HepG2 (cell line): ENCODE measurements around the gene PEBP1. TPM values are rescaled to one million over a fixed set of nuclear protein-coding genes. Genes with fewer than 3 reads are reported as not detected.
A peak's percentile ranks its signal among the peaks of the same experiment; 100 is the strongest.

ENCODE experiments used
- CBX1 ChIP-seq: IDR thresholded peaks from one replicate; pipeline ENCODE4 v1.6.1; 2016; ENCODE audit warnings: antibody characterized with exemption, low read depth
- CBX2 ChIP-seq, 2 experiments: fragments of 200-600 bp in 1 of 2; sonication (generic); formaldehyde crosslinking in 1 of 2; IDR thresholded peaks; 2 replicates each; pipeline versions ENCODE4 v1.7.0 to v1.8.1; 2018 to 2022; ENCODE audit warnings: low read depth in 2 of 2, low read length in 1 of 2, mild to moderate bottlenecking in 1 of 2, missing genetic modification reagents in 1 of 2
- HMG20B ChIP-seq: conservative IDR thresholded peaks from 2 replicates; pipeline ENCODE4 v1.6.1; 2016; ENCODE audit warnings: missing genetic modification reagents, missing compliant biosample characterization
- KDM2A ChIP-seq: sonication (generic); formaldehyde crosslinking; IDR thresholded peaks from 2 replicates; pipeline ENCODE4 v1.4.0; 2020; ENCODE audit warnings: low read depth, missing genetic modification reagents, borderline replicate concordance
- MEF2D ChIP-seq: sonication (generic); formaldehyde crosslinking; IDR thresholded peaks from 2 replicates; pipeline ENCODE4 v1.5.1; 2020; ENCODE audit warnings: mild to moderate bottlenecking, missing genetic modification reagents
- MTF1 ChIP-seq: sonication (generic); formaldehyde crosslinking; IDR thresholded peaks from 2 replicates; pipeline ENCODE4 v1.5.0; 2020; ENCODE audit warnings: missing genetic modification reagents
- NFE2L1 ChIP-seq: sonication (generic); formaldehyde crosslinking; IDR thresholded peaks from 2 replicates; pipeline ENCODE4 v1.4.0; 2020; ENCODE audit warnings: missing genetic modification reagents, mild to moderate bottlenecking, borderline replicate concordance
- SALL1 ChIP-seq: sonication (generic); formaldehyde crosslinking; IDR thresholded peaks from 2 replicates; pipeline ENCODE4 v1.8.0; 2022; ENCODE audit warnings: mild to moderate bottlenecking, missing genetic modification reagents
- SIX4 ChIP-seq: sonication (generic); formaldehyde crosslinking; IDR thresholded peaks from 2 replicates; pipeline ENCODE4 v1.4.0; 2020; ENCODE audit warnings: missing genetic modification reagents
- TEAD3 ChIP-seq: optimal IDR thresholded peaks from 2 replicates; pipeline ENCODE3; 2016; ENCODE audit warnings: borderline replicate concordance
- WIZ ChIP-seq: sonication (generic); formaldehyde crosslinking; IDR thresholded peaks from 2 replicates; pipeline ENCODE4 v1.5.1; 2020; ENCODE audit warnings: mild to moderate bottlenecking, missing genetic modification reagents
- ZBTB42 ChIP-seq: sonication (generic); formaldehyde crosslinking; IDR thresholded peaks from 2 replicates; pipeline ENCODE4 v1.5.0; 2020; ENCODE audit warnings: mild to moderate bottlenecking, missing genetic modification reagents
- ZFX ChIP-seq: sonication (generic); formaldehyde crosslinking; IDR thresholded peaks from 2 replicates; pipeline ENCODE4 v1.4.0; 2020; ENCODE audit warnings: mild to moderate bottlenecking, low read depth, missing genetic modification reagents, moderate library complexity
- ZNF547 ChIP-seq: sonication (generic); formaldehyde crosslinking; IDR thresholded peaks from 2 replicates; pipeline ENCODE4 v1.5.1; 2020; ENCODE audit warnings: mild to moderate bottlenecking, missing genetic modification reagents
- ZNF562 ChIP-seq: sonication (generic); formaldehyde crosslinking; IDR thresholded peaks from 2 replicates; pipeline ENCODE4 v1.8.0; 2022; ENCODE audit warnings: missing genetic modification reagents, borderline replicate concordance
- polyA plus RNA-seq, 8 experiments: library from polyadenylated mRNA; depleted of rRNA in 3 of 8; stranded (reverse) in 7 of 8; unstranded in 1 of 8; fragments of >200 nt; fragmentation: Illumina TruSeq in 4 of 8; extraction: Trizol in 4 of 8; gene quantifications; 2 replicates each; pipeline versions ENCODE4 v1.2.1 to v1.2.3, GENCODE V29; 2011 to 2016; ENCODE audit warnings: low read depth in 4 of 8, missing spikeins in 1 of 8, mixed read lengths in 1 of 8; ENCODE audit not compliant: insufficient read depth in 1 of 8
- total RNA-seq, 5 experiments: library from RNA; depleted of rRNA; stranded (reverse); fragments of >200 nt; fragmentation: Illumina TruSeq; extraction: Trizol; gene quantifications; 2 replicates each; pipeline ENCODE4 v1.2.3, GENCODE V29; 2016; ENCODE audit warnings: low read depth in 1 of 5
- TF ChIP-seq, protein P1 (sequence below), 2 experiments: sonication (generic) in 1 of 2; formaldehyde crosslinking in 1 of 2; IDR thresholded peaks; 2 replicates each; pipeline versions ENCODE4 v1.4.0 to v1.6.1; 2018 to 2020; ENCODE audit warnings: missing genetic modification reagents in 2 of 2, borderline replicate concordance in 1 of 2, low read depth in 1 of 2, mild to moderate bottlenecking in 1 of 2, missing biosample characterization in 1 of 2
- TF ChIP-seq, protein P2 (sequence below): sonication (generic); formaldehyde crosslinking; IDR thresholded peaks from 2 replicates; pipeline ENCODE4 v1.5.0; 2020; ENCODE audit warnings: mild to moderate bottlenecking, missing genetic modification reagents
- TF ChIP-seq, protein P3 (sequence below): sonication (generic); formaldehyde crosslinking; IDR thresholded peaks from 2 replicates; pipeline ENCODE4 v1.4.0; 2020; ENCODE audit warnings: mild to moderate bottlenecking, missing genetic modification reagents, borderline replicate concordance
- TF ChIP-seq, protein P4 (sequence below): IDR thresholded peaks from 2 replicates; pipeline ENCODE4 v1.6.1; 2016; ENCODE audit warnings: low read depth

Gene PEBP1
- total and polyA plus RNA-seq, 2 of the 13 experiments (the other 11 are each of a cell fraction or from before 2014, with no cell fraction given): 538 to 1,505 TPM

DNA sequence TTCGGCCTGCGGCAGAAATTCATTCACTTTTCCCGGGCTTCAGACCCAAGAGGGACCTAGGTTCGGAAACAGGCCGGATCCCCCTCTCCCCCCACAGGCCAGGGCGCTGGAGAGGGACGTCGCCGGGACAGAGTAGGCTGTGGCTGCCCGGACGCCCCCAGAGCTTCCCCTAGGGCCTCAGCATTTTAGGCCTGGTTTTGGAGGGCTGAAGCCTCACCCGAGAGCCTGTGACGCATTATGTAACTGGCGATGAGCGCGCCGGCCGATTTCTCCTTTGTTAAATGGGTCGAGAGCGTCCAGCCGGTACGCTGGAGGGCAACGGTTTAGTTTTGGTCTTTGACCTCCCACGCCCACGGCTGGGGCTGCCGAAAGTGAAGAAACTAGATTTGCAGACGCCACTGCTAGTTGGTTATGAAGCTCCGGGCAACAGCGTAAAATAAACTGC is 657 bp downstream of the PEBP1 start (continued):
- TF ChIP-seq, protein P1, sequence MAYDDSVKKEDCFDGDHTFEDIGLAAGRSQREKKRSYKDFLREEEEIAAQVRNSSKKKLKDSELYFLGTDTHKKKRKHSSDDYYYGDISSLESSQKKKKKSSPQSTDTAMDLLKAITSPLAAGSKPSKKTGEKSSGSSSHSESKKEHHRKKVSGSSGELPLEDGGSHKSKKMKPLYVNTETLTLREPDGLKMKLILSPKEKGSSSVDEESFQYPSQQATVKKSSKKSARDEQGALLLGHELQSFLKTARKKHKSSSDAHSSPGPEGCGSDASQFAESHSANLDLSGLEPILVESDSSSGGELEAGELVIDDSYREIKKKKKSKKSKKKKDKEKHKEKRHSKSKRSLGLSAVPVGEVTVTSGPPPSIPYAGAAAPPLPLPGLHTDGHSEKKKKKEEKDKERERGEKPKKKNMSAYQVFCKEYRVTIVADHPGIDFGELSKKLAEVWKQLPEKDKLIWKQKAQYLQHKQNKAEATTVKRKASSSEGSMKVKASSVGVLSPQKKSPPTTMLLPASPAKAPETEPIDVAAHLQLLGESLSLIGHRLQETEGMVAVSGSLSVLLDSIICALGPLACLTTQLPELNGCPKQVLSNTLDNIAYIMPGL (CRISPR knock-in tag; IDR thresholded peaks at IDR 0.05; ENCODE audit: borderline replicate concordance in 1 of 2, low read depth in 1 of 2): no peak
- TF ChIP-seq SIX4: no peak
- no peak for TF ChIP-seq CBX2 (IDR thresholded peaks at IDR 0.05; ENCODE audit: low read depth, low read length)
- TF ChIP-seq CBX2 (CRISPR knock-in tag; IDR thresholded peaks at IDR 0.05; ENCODE audit: low read depth): no peak
- TF ChIP-seq, protein P2, sequence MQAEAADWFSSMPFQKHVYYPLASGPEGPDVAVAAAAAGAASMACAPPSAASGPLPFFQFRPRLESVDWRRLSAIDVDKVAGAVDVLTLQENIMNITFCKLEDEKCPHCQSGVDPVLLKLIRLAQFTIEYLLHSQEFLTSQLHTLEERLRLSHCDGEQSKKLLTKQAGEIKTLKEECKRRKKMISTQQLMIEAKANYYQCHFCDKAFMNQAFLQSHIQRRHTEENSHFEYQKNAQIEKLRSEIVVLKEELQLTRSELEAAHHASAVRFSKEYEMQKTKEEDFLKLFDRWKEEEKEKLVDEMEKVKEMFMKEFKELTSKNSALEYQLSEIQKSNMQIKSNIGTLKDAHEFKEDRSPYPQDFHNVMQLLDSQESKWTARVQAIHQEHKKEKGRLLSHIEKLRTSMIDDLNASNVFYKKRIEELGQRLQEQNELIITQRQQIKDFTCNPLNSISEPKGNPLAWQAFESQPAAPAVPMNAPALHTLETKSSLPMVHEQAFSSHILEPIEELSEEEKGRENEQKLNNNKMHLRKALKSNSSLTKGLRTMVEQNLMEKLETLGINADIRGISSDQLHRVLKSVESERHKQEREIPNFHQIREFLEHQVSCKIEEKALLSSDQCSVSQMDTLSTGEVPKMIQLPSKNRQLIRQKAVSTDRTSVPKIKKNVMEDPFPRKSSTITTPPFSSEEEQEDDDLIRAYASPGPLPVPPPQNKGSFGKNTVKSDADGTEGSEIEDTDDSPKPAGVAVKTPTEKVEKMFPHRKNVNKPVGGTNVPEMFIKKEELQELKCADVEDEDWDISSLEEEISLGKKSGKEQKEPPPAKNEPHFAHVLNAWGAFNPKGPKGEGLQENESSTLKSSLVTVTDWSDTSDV (CRISPR knock-in tag): no peak
- TF ChIP-seq, protein P3, sequence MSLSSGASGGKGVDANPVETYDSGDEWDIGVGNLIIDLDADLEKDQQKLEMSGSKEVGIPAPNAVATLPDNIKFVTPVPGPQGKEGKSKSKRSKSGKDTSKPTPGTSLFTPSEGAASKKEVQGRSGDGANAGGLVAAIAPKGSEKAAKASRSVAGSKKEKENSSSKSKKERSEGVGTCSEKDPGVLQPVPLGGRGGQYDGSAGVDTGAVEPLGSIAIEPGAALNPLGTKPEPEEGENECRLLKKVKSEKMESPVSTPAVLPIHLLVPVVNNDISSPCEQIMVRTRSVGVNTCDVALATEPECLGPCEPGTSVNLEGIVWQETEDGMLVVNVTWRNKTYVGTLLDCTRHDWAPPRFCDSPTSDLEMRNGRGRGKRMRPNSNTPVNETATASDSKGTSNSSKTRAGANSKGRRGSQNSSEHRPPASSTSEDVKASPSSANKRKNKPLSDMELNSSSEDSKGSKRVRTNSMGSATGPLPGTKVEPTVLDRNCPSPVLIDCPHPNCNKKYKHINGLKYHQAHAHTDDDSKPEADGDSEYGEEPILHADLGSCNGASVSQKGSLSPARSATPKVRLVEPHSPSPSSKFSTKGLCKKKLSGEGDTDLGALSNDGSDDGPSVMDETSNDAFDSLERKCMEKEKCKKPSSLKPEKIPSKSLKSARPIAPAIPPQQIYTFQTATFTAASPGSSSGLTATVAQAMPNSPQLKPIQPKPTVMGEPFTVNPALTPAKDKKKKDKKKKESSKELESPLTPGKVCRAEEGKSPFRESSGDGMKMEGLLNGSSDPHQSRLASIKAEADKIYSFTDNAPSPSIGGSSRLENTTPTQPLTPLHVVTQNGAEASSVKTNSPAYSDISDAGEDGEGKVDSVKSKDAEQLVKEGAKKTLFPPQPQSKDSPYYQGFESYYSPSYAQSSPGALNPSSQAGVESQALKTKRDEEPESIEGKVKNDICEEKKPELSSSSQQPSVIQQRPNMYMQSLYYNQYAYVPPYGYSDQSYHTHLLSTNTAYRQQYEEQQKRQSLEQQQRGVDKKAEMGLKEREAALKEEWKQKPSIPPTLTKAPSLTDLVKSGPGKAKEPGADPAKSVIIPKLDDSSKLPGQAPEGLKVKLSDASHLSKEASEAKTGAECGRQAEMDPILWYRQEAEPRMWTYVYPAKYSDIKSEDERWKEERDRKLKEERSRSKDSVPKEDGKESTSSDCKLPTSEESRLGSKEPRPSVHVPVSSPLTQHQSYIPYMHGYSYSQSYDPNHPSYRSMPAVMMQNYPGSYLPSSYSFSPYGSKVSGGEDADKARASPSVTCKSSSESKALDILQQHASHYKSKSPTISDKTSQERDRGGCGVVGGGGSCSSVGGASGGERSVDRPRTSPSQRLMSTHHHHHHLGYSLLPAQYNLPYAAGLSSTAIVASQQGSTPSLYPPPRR (CRISPR knock-in tag): no peak
- TF ChIP-seq, protein P4, sequence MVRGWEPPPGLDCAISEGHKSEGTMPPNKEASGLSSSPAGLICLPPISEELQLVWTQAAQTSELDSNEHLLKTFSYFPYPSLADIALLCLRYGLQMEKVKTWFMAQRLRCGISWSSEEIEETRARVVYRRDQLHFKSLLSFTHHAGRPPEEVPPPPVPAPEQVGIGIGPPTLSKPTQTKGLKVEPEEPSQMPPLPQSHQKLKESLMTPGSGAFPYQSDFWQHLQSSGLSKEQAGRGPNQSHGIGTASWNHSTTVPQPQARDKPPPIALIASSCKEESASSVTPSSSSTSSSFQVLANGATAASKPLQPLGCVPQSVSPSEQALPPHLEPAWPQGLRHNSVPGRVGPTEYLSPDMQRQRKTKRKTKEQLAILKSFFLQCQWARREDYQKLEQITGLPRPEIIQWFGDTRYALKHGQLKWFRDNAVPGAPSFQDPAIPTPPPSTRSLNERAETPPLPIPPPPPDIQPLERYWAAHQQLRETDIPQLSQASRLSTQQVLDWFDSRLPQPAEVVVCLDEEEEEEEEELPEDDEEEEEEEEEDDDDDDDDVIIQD: no peak
- TF ChIP-seq KDM2A: no peak
- no peak for TF ChIP-seq WIZ (CRISPR knock-in tag)
- TF ChIP-seq ZBTB42 (CRISPR knock-in tag): no peak
- TF ChIP-seq MTF1 (CRISPR knock-in tag): 0 out of 2 replicates have a peak, but pooled peaks have one; percentile 39
- TF ChIP-seq ZFX (CRISPR knock-in tag): no peak
- no peak for TF ChIP-seq SALL1
- TF ChIP-seq CBX1: no peak
- no peak for TF ChIP-seq ZNF562 (CRISPR knock-in tag)
- no peak for TF ChIP-seq NFE2L1
- TF ChIP-seq ZNF547: no peak
- TF ChIP-seq HMG20B (CRISPR knock-in tag): no peak
- TF ChIP-seq TEAD3 (CRISPR knock-in tag): no peak
- TF ChIP-seq MEF2D: no peak
